ENCODE data around the gene ACTN1.

The ACTN1 gene

DNA sequence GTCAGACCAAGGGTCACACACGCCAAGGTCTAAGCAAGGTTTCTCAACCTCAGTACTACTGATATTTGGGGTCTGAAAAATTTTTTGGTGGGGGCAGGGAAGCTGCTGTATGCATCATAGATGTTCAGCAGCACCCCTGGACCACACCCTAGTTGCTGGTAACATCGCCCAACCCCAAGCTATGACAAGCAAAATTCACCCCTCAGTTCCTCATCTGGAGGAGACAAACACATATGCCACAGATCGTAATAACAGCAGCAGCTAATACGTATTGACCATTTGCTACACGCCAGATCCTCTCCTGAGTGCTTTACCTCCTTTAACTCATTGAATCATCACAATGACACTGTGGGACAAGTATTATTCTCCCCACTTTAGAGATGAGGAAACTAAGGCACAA lies 46.4 kb downstream of the ACTN1 start:
- DNase-seq = no peak

DNA sequence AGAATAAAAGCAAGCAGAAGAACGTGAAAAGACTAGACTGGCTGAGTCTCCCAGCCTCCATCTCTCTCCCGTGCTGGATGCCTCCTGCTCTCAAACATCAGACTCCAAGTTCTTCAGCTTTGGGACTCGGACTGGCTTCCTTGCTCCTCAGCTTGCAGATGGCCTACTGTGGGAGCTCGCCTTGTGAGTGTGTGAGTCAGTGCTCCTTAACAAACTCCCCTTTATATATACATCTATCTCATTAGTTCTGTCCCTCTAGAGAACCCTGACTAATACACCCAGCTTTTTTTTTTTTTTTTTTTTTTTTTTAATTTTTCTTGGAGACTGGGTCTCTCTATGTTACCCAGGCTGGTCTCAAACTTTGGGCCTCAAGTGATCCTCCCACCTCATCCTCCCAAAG lies 46.9 kb downstream of the ACTN1 start:
- no peak for DNase-seq

DNA sequence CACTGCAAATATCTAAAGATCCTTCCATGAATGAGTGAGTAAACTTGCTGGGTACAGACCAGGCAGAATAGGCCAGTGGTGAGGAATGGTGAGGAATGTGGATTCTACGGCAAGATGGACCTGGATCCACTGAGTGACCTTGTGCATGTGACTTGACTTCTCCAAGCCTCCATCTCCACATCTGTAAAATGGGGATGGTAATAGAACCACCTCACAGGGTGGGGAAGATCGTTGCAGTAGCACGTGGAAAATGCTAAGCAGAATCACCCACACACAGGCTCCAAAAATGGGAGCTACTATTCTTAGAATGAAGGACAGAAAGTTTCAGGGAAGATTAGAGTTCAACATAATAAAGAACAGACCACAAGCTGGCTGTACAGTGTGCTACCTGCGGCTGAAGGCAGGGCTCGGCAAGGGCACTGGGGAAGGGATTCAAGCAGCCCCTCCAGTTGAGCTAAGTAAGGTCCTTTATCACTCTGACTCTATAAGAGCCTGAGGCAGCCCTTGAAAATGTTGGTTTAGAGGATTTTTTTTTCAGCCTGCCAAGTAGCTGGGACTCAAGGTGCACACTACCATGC lies 47.5 kb downstream of the ACTN1 start:
- no peak for DNase-seq

DNA sequence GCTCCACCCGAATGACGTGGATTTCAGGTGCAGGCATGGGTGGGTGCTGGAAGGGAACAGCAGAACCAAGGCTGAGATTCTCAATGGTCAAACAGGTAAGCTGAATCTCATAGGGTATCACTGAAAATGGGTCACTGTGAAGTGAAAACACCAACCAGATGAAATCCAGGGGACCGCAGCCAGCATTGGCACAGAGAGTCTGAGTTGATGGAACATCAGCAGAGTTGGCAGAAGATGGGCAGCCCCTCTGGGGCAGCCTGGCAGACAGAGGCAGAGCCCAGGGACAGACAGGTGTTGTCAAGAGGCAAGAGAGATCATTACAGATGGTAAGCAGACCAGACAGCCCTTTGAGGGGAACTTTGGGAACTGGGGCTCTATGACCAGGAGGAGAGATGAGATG lies 48.0 kb downstream of the ACTN1 start:
- no peak for DNase-seq

DNA sequence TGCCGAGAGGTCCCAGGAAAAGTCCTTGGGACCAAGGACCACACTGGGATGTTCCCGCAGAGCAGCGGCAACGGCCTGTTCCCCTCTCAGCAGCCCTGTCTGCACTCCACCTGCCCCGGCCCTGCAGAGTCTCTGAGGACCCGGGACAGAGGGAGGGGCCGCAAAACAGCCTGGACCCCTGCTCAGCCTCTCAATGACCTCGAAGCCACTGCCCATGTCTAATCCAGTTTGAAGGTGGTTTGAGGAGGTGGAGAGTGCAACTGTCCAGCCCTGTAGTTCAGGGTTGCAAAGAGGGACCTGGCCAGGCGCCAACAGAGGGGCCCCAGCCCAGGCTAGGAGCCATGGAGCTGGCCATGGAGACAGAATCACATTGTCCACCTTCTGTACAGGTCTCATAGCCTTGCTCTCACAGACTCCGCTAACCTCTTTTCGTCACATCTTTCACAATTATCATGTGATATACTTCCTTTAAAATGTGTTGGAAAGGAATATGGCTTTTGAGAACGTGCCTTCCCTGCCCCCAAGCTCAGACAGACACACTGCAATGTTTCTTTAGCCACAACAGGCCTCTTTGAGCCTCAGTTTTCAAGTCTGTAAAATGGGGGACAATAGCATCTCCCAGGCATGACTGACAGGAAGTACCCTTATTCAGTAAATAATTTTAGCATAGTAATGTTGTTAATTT lies 49.3 kb downstream of the ACTN1 start:
- DNase-seq = no peak

DNA sequence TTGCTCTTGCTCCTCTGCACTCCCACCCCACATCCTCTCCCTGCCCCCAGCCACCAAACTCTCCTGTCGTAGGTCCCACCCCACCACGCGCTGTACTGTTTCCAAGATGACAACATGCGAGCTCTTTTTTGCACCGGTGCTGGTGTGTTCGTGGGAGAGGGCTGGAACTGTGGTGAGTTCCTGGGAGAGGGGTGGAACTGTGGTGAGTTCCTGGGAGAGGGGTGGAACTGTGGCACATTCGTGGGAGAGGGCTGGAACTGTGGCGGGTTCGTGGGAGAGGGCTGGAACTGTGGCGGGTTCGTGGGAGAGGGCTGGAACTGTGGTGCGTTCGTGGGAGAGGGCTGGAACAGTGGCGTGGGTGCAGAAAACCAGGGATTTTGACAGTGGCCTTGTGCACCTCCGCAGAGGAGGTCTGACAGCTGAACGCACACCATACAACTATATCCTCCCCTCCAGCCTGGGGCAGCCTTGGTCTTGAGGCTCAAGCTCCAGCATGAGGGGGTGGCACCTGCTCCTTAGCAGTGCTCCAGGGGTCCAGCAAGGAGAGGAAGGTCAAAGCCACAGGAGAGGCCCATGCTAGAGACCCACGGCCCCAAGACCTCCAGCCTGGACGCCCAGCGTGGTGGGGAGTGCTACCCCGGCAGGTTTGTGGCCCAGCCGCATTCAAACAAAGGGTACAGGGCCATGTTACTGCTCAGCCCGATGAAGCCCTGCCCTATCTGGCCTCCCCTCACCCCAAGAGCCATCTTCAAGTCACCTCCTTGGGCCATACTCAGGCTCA lies 50.1 kb downstream of the ACTN1 start:
- peak; percentile 30 for DNase-seq

DNA sequence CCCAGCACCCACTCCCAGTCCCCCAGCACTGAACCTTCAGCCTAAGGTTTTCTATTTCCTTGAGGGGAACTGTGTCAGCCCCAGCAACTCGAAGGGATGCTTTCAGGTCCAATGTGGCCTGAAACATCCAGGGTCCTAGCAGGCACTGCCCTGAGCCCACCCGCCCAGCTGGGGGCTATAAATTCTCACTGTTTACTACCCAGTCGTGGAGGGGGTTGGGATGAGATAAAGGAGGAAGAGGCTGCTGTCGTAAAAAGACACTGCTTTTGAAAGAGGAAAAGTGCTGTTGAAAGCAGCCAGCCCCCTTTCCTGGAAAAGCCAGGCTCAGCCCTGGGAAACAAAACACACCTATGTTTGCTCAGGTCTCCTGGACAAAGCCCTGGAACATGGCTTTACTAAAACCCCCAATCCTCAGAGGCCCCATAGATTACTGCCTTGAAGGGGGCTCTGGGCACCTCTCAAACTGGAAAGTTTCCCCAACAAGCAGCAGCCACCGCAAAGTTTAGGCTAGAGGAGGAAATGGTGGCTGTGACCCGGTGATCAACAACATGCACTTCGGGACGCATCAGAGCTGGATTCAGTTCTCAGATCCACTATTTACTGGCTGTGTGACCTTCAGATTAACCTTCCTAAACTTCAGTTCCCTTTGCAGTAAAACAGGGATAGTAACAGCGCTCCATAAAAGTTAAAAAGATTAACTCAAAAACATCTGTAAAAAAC lies 51.0 kb downstream of the ACTN1 start:
- DNase-seq = peak; percentile 46

DNA sequence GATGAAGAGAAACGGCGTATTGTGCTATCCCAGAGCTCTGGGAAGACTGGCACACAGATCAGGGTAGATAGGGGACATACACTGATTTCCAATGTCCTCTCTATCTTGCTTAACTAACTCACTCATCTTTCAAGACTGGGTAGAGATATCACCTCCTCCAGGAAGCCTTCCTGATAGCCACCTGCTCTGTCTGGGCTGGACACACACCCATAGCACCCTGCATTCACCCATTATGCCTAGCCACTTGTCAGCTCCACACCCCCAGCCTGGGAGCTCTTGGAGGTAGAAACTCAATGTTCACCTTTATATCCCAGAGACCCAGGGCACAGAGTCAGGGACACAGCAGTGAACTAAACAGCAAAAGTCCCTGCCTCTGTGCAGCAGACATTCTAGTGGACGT lies 52.0 kb downstream of the ACTN1 start:
- DNase-seq = no peak

DNA sequence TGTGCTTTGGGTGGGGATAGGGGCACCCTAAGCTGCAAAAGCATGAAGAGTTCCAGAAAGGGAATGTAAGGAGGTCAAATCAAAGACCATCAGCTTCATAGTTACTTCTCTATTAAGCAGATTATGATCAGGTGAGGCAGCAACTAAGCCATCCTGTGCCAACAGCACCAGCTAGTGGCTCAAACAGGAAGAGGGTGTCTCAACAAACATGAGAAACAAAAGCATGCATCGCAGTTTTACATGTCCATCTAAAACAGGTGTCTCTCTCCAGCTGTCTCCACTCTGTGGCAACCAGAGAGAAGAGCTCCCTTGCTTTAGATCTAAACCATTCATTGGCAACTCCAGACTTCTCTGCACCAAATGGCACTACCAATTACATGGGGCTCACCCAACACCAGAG lies 52.9 kb downstream of the ACTN1 start:
- DNase-seq = no peak

DNA sequence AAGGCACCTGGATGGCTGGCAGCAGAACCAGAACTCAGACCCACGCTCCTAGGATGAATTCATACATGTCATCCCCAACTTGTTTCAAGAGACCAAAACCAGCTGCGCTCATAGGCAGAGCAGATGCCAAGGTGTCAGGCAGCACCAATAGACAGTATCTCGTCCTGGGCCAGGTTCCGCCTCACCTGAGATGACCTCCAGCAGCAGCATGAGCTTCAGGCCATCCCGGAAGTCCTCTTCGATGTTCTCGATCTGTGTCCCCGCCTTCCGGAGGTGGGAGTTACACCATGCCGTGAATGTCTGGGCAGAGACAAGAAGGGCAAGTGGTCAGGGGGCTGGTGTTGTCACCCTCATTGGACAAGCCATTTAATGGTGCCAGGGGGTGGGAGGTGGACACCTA lies 53.7 kb downstream of the ACTN1 start:
- DNase-seq = no peak

DNA sequence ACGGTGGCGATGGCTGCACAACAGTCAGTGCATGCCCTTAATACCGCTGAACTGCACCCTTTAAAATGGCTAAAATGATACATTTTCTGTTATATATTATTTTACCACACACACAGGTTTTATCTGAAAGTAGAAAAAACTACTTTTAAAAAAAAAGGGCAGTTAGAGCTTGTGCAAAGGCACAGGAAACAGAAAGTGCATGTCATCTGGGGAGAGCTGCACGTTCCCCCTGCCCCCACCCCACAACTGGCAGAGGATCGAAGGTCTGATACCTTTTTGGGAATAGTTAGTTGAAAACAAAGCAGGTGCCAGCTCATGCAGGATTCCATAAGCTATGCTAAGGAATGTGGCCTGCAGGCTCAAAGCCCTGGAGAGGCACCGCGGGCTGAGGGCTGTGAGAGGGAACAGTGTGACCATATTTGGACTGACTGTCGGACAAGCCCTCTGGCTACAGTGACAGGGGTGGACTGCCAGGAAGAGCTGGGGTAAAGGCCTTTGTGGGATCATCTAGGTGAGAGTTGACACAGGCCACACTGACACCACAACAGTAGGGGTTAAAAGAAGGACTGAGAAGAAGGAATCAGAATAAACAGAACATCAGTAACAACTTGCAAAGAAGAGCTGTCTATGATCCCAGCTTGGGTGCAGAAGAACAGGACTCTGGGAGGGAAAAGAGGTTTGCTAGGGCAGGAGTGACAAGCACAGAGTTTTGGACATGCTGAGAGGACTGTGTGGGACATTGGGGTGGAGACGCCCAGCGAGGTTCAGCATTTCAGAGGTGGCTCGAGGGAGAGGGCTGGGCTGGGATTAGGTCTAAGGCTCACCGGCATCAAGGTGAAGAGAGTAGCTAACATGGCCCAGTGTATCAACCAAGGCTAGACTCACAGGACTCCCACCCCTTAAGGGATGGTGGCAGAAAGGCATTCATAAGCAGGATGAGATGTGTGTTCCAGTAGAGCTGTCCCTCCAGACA lies 54.6 kb downstream of the ACTN1 start:
- DNase-seq = peak; percentile 33

DNA sequence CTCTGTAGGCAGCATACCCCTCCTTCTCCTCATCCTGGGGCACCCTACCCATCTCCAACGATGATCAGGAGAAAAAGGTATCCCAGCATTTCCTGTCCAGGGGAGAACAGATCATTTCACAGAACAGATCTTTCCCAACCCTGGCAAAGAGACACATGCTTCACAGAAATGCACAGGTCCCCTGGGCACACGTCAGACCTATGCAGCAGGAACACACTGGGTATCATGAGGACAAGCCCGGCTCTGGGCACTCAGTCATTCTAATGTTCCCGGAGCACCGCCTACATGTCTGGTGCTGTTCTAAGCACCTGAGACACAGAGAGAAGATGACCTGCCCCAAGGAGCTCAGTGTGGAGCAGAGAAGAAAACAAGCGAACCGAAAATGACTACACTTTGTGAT lies 56.2 kb downstream of the ACTN1 start:
- DNase-seq = no peak

DNA sequence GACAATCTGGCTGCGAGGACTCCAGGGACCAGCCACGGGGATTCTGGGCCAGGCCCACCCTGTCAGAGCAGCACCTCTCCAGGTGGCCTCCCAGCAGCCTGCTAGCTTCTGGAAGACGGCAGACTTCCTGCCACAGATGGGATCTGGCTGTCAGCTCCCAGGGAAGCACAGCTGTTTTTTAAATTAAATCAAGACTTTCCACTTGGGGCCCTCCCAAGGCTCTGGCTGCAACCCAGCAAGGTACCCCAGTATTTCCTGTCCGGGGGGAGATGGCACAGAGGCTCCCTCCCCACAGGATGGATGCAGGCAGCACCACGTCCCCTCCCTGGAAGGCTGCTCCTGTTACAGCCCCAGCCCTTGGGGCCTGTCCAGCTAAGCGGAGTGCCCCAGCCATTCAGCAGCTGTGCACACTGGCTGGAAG lies 56.9 kb downstream of the ACTN1 start:
- no peak for DNase-seq

DNA sequence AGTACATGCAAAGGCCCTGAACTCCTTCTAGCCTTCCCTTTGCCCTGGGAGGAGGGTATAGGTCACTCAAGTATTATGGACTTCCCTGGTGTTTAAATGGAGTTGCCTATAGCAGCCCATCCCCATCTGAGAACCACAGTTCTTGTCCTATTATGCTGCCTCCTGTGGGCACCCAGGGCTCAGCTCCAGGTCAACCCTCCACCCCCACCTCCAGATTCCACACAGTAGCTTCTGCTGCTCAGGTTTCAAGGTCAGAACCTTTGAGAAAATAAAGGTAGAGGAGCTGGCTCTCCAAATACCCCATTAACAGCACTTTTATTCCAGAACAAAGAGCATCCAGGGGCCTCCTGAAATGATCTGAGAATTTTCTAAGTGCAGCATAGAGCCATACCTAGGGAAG lies 57.4 kb downstream of the ACTN1 start:
- DNase-seq = no peak

DNA sequence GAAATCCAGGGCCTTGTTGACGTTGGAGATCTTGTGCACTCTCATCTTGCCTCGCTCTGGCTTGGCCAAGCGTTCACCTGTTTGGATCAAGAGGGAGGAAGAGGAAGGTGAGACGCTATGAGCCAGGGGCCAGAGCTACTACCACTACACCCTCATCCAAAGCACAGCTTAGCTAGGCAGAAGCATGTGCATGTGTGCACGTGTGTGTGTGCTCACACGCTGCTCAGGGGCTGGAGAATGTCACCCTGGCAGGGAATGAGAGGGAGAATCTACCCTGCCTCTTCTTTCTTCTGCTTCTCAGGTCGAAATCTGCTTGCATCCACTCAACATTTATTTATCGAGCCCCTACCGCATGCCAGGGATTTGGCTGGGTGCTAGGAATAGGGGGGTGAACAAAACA lies 58.1 kb downstream of the ACTN1 start:
- no peak for DNase-seq

DNA sequence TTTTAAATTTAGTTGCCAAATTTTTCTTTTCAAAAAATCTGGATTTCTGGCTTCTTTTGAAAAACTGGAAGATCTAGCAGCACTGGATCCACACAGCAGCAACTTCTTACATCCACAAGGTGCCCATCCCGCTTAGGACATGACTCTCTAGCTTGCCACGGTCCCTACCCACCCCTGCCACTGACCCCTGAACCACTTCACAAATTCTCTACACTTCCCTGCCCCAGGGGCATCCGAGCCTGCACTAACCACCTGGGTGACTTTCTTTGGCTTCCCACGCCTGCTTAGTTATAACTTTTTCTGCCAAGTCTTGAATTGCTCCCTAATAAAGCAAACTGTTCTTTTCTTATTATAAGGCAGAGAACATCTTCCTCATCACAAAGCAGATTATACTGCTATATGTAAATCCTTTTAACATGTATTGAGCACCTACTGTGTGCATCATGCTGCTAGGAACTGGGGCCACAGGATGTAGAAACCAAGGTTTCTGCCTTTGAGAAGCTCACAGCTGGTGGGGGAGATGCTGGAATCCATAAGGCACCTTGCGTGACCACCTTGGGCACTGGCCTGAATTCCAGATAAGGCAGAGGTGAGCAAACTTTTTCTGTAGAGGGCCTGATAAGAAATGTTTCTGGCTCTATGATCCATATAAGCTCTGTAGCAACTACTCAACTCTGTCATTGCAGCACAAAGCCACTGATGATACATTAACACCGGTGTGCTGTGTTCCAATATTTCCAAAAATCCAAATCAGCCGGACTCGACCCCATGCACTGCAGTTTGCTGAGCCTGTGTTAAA lies 59.8 kb downstream of the ACTN1 start:
- DNase-seq = no peak

DNA sequence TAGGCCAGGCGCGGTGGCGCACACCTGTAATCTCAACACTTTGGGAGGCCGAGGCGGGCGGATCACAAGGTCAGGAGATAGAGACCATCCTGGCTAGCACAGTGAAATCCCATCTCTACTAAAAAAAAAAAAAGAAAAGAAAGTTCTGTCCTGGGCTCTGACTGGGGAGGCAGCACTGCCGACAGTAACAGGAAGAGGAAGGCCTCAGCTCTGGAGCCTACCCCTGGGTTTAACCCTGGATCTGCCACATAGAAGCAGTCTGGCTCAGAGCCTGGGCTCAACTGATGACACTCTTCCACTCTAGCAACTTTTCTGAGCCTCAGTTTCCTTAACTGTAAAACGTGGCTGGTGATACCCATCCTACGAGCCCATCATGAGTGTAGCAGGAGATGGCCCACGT lies 60.5 kb downstream of the ACTN1 start:
- DNase-seq = peak; percentile 33

DNA sequence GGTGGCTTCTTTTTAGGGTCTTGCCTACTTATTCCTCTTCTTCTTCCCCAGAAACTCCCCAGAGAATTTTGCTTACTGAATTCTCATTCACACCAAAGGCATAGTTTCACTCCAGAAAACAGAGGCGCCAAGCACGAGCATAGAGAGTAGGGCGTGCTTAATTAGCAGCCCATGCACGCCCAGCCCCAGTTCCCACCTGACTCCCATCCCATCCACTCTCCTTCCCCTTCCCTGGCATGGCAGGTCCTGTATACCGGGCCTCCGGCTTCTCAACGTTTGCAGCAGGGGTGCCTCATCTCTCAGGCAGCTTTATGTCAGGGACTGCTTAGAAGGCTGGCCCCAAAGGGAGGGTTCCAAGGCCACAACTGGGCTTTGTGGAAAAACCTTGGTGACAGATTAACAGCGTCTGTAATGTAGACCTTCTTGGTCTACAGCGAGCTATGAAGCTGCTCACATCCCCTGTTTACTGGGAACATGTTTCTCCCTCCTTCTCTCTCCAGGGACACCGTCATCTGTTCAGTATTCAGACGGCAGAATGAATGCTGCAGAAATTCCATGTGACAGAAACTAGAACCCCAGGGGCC lies 62.7 kb downstream of the ACTN1 start:
- no peak for DNase-seq

DNA sequence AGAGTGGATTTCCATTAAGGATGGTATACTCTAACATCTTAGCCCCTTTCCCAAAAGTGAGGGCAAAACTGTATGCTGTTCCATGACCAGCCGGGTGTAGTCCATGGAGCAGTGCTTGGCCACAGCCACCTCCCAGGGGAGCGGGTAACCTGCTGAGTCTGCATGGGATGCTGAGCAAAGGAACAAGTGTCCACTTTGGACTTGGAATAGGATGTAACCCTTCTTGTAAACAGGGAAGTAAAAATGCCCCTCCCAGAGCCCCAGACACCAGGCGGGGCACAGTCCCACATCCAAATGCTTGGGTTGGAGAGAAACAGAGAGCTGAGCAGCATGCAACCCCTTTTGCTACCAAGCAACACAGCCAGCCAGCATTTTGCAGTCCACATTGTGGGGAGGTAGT lies 65.6 kb downstream of the ACTN1 start:
- no peak for DNase-seq

DNA sequence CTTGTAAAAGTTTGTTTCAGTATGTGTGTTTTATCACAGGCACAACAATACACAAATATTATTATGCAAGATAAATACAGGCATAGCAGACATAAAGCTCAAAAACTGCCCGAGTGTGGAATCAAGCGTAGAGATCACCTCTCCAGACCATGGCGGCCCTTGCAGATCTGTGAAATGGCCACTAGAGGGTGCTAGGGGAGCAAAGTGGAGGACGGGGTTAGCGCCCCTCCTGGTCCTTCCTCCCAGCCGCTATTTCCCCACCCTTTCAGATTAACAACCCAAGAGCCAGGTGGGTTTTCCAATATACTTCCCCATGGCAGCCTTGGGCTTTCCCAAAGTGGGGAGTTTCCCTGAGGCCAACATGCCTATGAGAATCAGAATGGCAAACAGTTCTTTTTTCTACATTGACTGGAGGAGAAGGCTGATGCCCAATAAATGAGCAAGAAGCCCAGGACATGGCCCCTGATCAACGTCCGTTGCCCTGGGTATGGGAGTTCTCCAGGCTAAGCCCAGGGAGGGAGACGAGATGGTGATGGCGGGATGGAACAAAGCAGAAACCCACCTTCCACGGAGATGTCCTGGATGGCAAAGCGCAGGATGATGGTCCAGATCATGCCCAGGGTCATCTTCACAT lies 67.4 kb downstream of the ACTN1 start:
- peak; percentile 83 for DNase-seq

DNA sequence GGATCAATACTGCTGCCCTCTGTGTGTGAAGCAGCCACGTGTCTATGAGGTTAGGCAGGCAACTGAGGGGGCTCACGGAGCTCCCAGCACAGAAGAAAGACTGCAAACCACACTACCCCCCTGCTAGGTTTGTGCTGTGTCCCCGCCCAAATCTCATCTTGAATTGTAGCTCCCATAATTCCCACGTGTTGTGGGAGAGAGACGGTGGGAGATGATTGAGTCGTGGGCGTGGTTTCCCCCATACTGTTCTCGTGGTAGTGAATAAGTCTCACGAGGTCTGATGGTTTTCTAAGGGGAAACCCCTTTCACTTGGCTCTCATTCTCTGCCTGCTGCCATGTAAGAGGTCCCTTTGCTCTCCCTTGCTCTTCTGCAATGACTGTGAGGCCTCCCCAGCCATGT lies 68.6 kb downstream of the ACTN1 start:
- DNase-seq = no peak
